H9 (cell line): ENCODE results near the gene RPL28. TPM values are rescaled to one million over a fixed set of nuclear protein-coding genes. Genes with fewer than 3 reads are reported as not detected.

Experiments used
- DNase-seq: peaks from one replicate; pipeline ENCODE4 v3.0.0-alpha.2; 2017
- H2AFZ ChIP-seq: one replicate; pipeline ENCODE4 v1.6.1; 2013; ENCODE audit warnings: mild to moderate bottlenecking, low read length, control low read depth, moderate library complexity
- H2AK5ac ChIP-seq: 2 replicates; pipeline ENCODE4 v1.6.1; 2013; ENCODE audit warnings: low read length, control low read depth, mixed read lengths; ENCODE audit not compliant: insufficient read length
- H2BK120ac ChIP-seq: one replicate; pipeline ENCODE4 v1.6.1; 2013; ENCODE audit warnings: low read depth, mild to moderate bottlenecking, low read length, control low read depth, inconsistent platforms; ENCODE audit not compliant: poor library complexity, severe bottlenecking
- H2BK12ac ChIP-seq: 2 replicates; pipeline ENCODE4 v1.6.1; 2013; ENCODE audit warnings: low read length, control low read depth, mixed read lengths, low read depth; ENCODE audit not compliant: insufficient read length
- H2BK15ac ChIP-seq: 2 replicates; pipeline ENCODE4 v1.6.1; 2013; ENCODE audit warnings: low read depth, low read length, control low read depth
- H2BK20ac ChIP-seq: one replicate; pipeline ENCODE4 v1.6.1; 2013; ENCODE audit warnings: low read depth, mild to moderate bottlenecking, low read length, control low read depth, inconsistent platforms; ENCODE audit not compliant: poor library complexity, severe bottlenecking
- H2BK5ac ChIP-seq: 2 replicates; pipeline ENCODE4 v1.6.1; 2013; ENCODE audit warnings: low read length, control low read depth, mixed read lengths; ENCODE audit not compliant: insufficient read length
- H3K14ac ChIP-seq: 2 replicates; pipeline ENCODE4 v1.6.1; 2013; ENCODE audit warnings: low read length, control low read depth; ENCODE audit not compliant: insufficient read depth
- H3K18ac ChIP-seq: 2 replicates; pipeline ENCODE4 v1.6.1; 2013; ENCODE audit warnings: low read depth, mild to moderate bottlenecking, mixed read lengths, low read length, control low read depth; ENCODE audit not compliant: insufficient read length
- H3K23ac ChIP-seq: 2 replicates; pipeline ENCODE4 v1.6.1; 2013; ENCODE audit warnings: low read length, control low read depth, mixed read lengths, low read depth; ENCODE audit not compliant: insufficient read length
- H3K23me2 ChIP-seq: 2 replicates; pipeline ENCODE4 v1.6.1; 2013; ENCODE audit warnings: low read depth, mild to moderate bottlenecking, mixed read lengths, low read length, control low read depth; ENCODE audit not compliant: insufficient read length, poor library complexity, severe bottlenecking
- H3K27ac ChIP-seq: 2 replicates; pipeline ENCODE4 v1.5.1; 2013; ENCODE audit warnings: low read length, control low read depth, mixed read lengths, low read depth; ENCODE audit not compliant: insufficient read length
- H3K27me3 ChIP-seq: 2 replicates; pipeline ENCODE4 v1.6.1; 2013; ENCODE audit warnings: low read length, control low read depth, inconsistent platforms; ENCODE audit not compliant: insufficient read depth
- H3K4ac ChIP-seq: 2 replicates; pipeline ENCODE4 v1.6.1; 2013; ENCODE audit warnings: low read depth, mild to moderate bottlenecking, control low read depth, inconsistent platforms, low read length, moderate library complexity
- H3K4me1 ChIP-seq: 2 replicates; pipeline ENCODE4 v1.6.1; 2013; ENCODE audit warnings: low read length, control low read depth, inconsistent platforms; ENCODE audit not compliant: insufficient read depth
- H3K4me2 ChIP-seq: 2 replicates; pipeline ENCODE4 v1.6.1; 2013; ENCODE audit warnings: low read length, control low read depth, mixed read lengths; ENCODE audit not compliant: insufficient read length, insufficient read depth
- H3K56ac ChIP-seq: 2 replicates; pipeline ENCODE4 v1.6.1; 2013; ENCODE audit warnings: low read depth, mild to moderate bottlenecking, mixed read lengths, low read length, control low read depth; ENCODE audit not compliant: insufficient read length
- H3K79me1 ChIP-seq: 2 replicates; pipeline ENCODE4 v1.6.1; 2013; ENCODE audit warnings: low read depth, mild to moderate bottlenecking, moderate library complexity, low read length, control low read depth, inconsistent platforms; ENCODE audit not compliant: insufficient read depth, poor library complexity, severe bottlenecking
- H3K79me2 ChIP-seq: 2 replicates; pipeline ENCODE4 v1.6.1; 2013; ENCODE audit warnings: low read length, control low read depth, inconsistent platforms; ENCODE audit not compliant: insufficient read depth
- H3K9ac ChIP-seq: 2 replicates; pipeline ENCODE4 v1.6.1; 2013; ENCODE audit warnings: low read length, control low read depth, mixed read lengths; ENCODE audit not compliant: insufficient read length; ENCODE audit errors: extremely low read depth
- H3K9me3 ChIP-seq: one replicate; pipeline ENCODE4 v1.6.1; 2013; ENCODE audit warnings: low read depth, low read length, inconsistent platforms; ENCODE audit not compliant: control insufficient read depth
- H3T11ph ChIP-seq: one replicate; pipeline ENCODE4 v1.6.1; 2013; ENCODE audit warnings: mild to moderate bottlenecking, low read length, control low read depth, inconsistent platforms
- H4K20me1 ChIP-seq: one replicate; pipeline ENCODE4 v1.6.1; 2013; ENCODE audit not compliant: control insufficient read depth, insufficient read length, insufficient read depth
- H4K5ac ChIP-seq: 2 replicates; pipeline ENCODE4 v1.6.1; 2013; ENCODE audit warnings: low read depth, mild to moderate bottlenecking, mixed read lengths, low read length, control low read depth; ENCODE audit not compliant: insufficient read length
- H4K8ac ChIP-seq: replicated peaks from 2 replicates; pipeline ENCODE4 v1.6.1; 2013; ENCODE audit warnings: low read length, control low read depth, mixed read lengths, low read depth; ENCODE audit not compliant: insufficient read length
- H4K91ac ChIP-seq: 2 replicates; pipeline ENCODE4 v1.6.1; 2013; ENCODE audit warnings: low read depth, mild to moderate bottlenecking, moderate library complexity, mixed read lengths, low read length, control low read depth; ENCODE audit not compliant: insufficient read length
- H3K27ac Mint-ChIP-seq, 3 experiments: 2 replicates in 2 of 3; 3 replicates in 1 of 3; pipeline ENCODE4 v1.8.0; 2020 to 2021; ENCODE audit warnings: mixed read lengths in 3 of 3, mild to moderate bottlenecking in 1 of 3, moderate library complexity in 1 of 3
- H3K27me3 Mint-ChIP-seq: 2 replicates; pipeline ENCODE4 v1.8.0; 2021; ENCODE audit warnings: low read depth, mild to moderate bottlenecking, moderate library complexity, mixed read lengths
- H3K36me3 Mint-ChIP-seq, 3 experiments: 2 replicates in 2 of 3; 3 replicates in 1 of 3; pipeline ENCODE4 v1.8.0; 2020 to 2021; ENCODE audit warnings: low read depth in 3 of 3, mixed read lengths in 3 of 3; ENCODE audit not compliant: insufficient read depth in 1 of 3
- H3K4me1 Mint-ChIP-seq, 2 experiments: 2 replicates each; pipeline ENCODE4 v1.8.0; 2020; ENCODE audit warnings: mixed read lengths in 2 of 2
- H3K4me3 Mint-ChIP-seq, 2 experiments: 2 replicates in 1 of 2; 3 replicates in 1 of 2; pipeline ENCODE4 v1.8.0; 2020 to 2021; ENCODE audit warnings: mild to moderate bottlenecking in 2 of 2, mixed read lengths in 2 of 2, moderate library complexity in 1 of 2
- H3K9me3 Mint-ChIP-seq, 2 experiments: 2 replicates in 1 of 2; 3 replicates in 1 of 2; pipeline ENCODE4 v1.8.0; 2020; ENCODE audit warnings: mild to moderate bottlenecking in 2 of 2, mixed read lengths in 2 of 2, moderate library complexity in 1 of 2
- CTCF ChIP-seq: fragments of 200-600 bp; sonication (generic); conservative IDR thresholded peaks from 3 replicates; pipeline ENCODE4 v1.8.0; 2021; ENCODE audit warnings: antibody characterized with exemption, mild to moderate bottlenecking
- WGBS: extraction: QIAGEN DNeasy Blood & Tissue Kit; methylation state at CpG from one replicate; pipeline ENCODE4 v1.1.7; 2013; ENCODE audit warnings: missing lambda C conversion rate, low lambda C conversion rate, mixed read lengths; ENCODE audit not compliant: insufficient read length; ENCODE audit errors: extremely low coverage; 5-methylcytosine and 5-hydroxymethylcytosine counted together
- total RNA-seq: library from RNA; stranded (reverse); gene quantifications from 2 replicates; pipeline ENCODE4 v1.2.1, GENCODE V29; 2021

Gene RPL28
- total RNA-seq, 1 experiment from 2014 or later, result 2,076 TPM

GRCh38 chr19:55346725-55347441, 38.8 kb upstream of the RPL28 start:
- no peak overlapping the region for H3K27ac Mint-ChIP-seq
- no peaks in the 10 kb centered on the region for H3K79me1 ChIP-seq

More at GRCh38 chr19:55346725-55347441, 38.8 kb upstream of the RPL28 start:
- no peak overlapping the region for H4K5ac ChIP-seq
- H3K56ac ChIP-seq, result no peak overlapping the region
- no peak overlapping the region for H2BK120ac ChIP-seq
- no peak overlapping the region for H3K23ac ChIP-seq
- no peak overlapping the region for H3K18ac ChIP-seq
- H3K4me1 ChIP-seq, result peaks cover 2% of the 10 kb centered on the region; the same call in 1 of the 2 replicates
- no peak overlapping the region for H3K4ac ChIP-seq
- TF ChIP-seq CTCF, result no peak
- H3K4me3 Mint-ChIP-seq, result no peak overlapping the region
- H2AK5ac ChIP-seq, result no peak overlapping the region
- WGBS, result no CpG with 5 or more reads among the region's 41 CpGs
- H4K20me1 ChIP-seq, result no peaks in the 10 kb centered on the region
- H2BK15ac ChIP-seq, result no peak overlapping the region
- H3K9ac ChIP-seq, result no peak overlapping the region
- no peak overlapping the region for H3T11ph ChIP-seq
- no peaks in the 10 kb centered on the region for H3K79me2 ChIP-seq
- H2AFZ ChIP-seq, result no peak overlapping the region
- H4K91ac ChIP-seq, result no peak overlapping the region
- no peaks in the 10 kb centered on the region; a peak in 1 of 5 replicates for H3K9me3 Mint-ChIP-seq
- H2BK5ac ChIP-seq, result no peak overlapping the region
- no peak overlapping the region for H2BK20ac ChIP-seq
- H3K27ac ChIP-seq, result no peak overlapping the region
- peaks cover 23 to 59% (median 49%) of the 10 kb centered on the region in 3 experiments; a peak in 6 of 7 replicates for H3K36me3 Mint-ChIP-seq
- H3K4me1 Mint-ChIP-seq, result peaks cover 48 to 68% of the 10 kb centered on the region in 2 experiments
- peaks cover 3% of the 10 kb centered on the region for H3K23me2 ChIP-seq
- H3K9me3 ChIP-seq, result no peaks in the 10 kb centered on the region
- H3K14ac ChIP-seq, result no peak overlapping the region; the same call in 1 of the 2 replicates
- no peaks in the 10 kb centered on the region; the same call in 1 of the 2 replicates for H3K27me3 ChIP-seq
- H3K4me2 ChIP-seq, result no peak overlapping the region
- no peak for DNase-seq
- H4K8ac ChIP-seq, result no peak overlapping the region
- H2BK12ac ChIP-seq, result no peak overlapping the region
- H3K27me3 Mint-ChIP-seq, result peaks cover 15% of the 10 kb centered on the region
